Measurements from ENCODE around the gene KLK6.

KLK6 gene

DNA sequence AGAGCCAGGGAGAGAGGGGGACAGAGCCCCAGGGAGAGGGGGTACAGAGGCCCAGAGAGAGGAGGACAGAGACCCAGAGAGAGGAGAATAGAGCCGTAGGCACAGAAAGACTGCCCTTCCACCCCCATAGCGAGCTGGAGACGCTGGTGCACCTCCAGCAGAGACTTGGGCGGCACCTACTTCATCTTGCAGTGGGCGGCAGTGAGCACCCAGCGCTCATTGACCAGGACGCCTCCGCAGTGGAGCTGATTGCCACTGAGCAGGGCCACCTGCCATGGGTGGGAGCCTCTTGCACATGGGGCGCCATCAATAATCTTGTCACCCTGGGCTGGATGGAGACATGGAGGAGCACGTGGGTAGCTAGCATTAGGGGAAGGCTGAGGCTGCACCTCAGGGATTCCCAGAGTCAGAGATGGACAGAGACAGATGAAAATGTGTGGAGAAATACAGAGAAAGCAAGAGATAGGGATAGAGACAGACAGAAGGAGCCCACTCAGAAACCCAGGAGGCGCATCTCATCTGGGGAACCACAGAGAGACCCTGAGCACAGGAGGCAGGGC lies 12.3 kb upstream of the KLK6 start:
- no peak for DNase-seq (ENCODE audit: low spot score)
- TF ChIP-seq, protein P1, sequence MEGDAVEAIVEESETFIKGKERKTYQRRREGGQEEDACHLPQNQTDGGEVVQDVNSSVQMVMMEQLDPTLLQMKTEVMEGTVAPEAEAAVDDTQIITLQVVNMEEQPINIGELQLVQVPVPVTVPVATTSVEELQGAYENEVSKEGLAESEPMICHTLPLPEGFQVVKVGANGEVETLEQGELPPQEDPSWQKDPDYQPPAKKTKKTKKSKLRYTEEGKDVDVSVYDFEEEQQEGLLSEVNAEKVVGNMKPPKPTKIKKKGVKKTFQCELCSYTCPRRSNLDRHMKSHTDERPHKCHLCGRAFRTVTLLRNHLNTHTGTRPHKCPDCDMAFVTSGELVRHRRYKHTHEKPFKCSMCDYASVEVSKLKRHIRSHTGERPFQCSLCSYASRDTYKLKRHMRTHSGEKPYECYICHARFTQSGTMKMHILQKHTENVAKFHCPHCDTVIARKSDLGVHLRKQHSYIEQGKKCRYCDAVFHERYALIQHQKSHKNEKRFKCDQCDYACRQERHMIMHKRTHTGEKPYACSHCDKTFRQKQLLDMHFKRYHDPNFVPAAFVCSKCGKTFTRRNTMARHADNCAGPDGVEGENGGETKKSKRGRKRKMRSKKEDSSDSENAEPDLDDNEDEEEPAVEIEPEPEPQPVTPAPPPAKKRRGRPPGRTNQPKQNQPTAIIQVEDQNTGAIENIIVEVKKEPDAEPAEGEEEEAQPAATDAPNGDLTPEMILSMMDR (conservative IDR thresholded peaks at IDR 0.05; ENCODE audit: low read depth), result no peak
- CTCF ChIA-PET, result no interaction called here
- H3K27ac ChIP-seq, result no peak overlapping the region
- POLR2A ChIA-PET (ENCODE audit: low non-redundant PET), result interaction anchor here (0.6 kb wide), 1 partner anchor 106 kb away, joined by 4 read pairs; no protein-coding TSS in a partner anchor

DNA sequence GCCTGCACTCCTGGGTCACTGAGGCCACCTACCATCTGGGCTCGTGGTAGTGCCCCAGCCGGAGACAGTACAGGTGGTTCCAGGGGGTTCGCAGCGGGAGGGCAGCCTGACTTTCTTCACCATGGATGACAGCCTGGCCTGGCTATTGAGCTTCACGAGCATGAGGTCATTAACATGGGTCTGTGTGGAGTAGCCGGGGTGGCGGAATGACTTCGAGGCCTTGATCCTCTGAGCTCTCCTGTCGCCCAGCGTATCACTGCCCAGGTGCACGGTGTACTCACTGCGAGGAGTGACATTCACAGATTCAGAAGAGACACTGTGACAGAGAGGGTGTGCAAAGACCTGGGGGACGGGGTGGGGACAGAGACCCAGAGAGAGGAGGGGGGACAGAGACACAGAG lies 10.8 kb upstream of the KLK6 start:
- TF ChIP-seq, protein P1 (conservative IDR thresholded peaks at IDR 0.05; ENCODE audit: low read depth), result no peak
- ChIA-PET POLR2A (ENCODE audit: low non-redundant PET) (no interaction called here), CTCF (no interaction called here)
- no peak overlapping the region for H3K27ac ChIP-seq
- no peak for DNase-seq (ENCODE audit: low spot score)

DNA sequence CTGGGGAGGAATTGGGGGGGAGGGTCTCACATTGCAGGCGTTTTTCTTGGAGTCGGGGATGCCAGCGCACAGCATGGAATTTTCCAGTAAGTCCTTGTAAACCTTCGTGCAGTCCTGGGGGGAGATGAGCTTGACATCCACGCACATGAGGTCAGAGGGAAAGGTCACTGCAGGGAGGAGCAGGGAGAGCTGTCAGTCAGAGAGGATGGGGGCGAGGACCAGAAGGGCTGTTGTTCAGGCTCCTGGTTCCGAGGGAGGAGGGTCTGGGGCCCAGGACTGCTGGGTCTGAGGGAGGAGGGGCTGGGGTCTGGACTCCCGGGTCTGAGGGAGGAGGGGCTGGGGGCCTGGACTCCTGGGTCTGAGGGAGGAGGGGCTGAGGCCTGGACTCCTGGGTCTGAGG lies 10.4 kb upstream of the KLK6 start:
- no peak overlapping the region for H3K27ac ChIP-seq
- ChIA-PET POLR2A (ENCODE audit: low non-redundant PET) (no interaction called here), CTCF (no interaction called here)
- DNase-seq (ENCODE audit: low spot score), result no peak
- TF ChIP-seq, protein P1 (conservative IDR thresholded peaks at IDR 0.05; ENCODE audit: low read depth), result no peak

DNA sequence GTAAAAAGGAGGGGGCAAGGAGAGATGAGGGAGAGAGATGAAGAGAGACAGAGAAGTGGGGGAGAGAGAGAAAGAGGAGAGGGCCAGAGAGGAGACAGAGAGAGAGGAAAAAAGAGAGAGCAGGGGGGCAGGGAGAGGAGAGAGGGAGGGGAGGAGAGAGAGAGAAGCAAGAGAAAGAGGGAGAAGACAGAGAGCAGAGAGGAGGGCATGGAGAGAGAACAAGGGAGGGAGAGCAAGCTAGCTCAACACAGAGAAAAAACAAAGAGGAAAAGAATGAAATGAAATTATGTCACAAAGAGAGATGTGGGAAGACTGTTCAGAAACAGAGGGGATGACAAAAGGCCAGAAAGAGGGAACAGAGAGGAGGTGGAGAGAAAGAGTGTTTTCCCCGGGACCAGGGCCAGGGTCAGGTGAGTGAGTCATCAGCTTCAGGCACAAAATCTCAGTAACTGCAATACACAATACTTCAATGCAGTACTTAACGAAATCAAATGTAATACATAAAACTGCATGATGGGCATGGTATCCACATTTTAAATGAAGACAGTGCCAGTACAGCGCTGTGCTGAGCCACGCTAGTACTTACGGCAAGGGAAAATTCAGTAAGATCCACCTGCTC lies 9.5 kb upstream of the KLK6 start:
- no peak overlapping the region for H3K27ac ChIP-seq
- peak; percentile 54 for DNase-seq (ENCODE audit: low spot score)
- CTCF ChIA-PET, result interaction anchor here (0.6 kb wide), 1 partner anchor 49 kb away, joined by 3 read pairs; no protein-coding TSS in a partner anchor
- TF ChIP-seq, protein P1 (conservative IDR thresholded peaks at IDR 0.05; ENCODE audit: low read depth), result no peak
- POLR2A ChIA-PET (ENCODE audit: low non-redundant PET), result no interaction called here

DNA sequence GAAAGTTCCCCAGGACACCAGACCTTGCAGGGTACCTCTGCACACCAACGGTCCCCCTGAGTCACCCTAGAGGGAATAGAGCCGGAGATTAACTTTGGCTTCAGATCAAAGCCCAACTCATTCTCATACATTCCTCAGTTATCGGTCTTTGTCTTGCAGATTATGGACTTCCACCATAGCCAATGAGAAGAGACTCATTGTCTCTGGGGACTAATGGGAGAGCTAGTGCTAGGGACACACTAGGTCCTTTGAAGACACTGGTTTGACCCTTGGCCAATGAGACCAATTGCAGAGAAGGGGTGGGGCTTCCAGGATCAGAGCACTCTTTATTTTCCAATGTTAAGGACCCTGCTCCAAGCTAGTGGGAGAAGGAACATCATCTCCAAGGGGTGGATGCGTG lies 8.2 kb upstream of the KLK6 start:
- TF ChIP-seq, protein P1 (conservative IDR thresholded peaks at IDR 0.05; ENCODE audit: low read depth), result no peak
- ChIA-PET CTCF (no interaction called here), POLR2A (ENCODE audit: low non-redundant PET) (no interaction called here)
- no peak overlapping the region for H3K27ac ChIP-seq
- no peak for DNase-seq (ENCODE audit: low spot score)

DNA sequence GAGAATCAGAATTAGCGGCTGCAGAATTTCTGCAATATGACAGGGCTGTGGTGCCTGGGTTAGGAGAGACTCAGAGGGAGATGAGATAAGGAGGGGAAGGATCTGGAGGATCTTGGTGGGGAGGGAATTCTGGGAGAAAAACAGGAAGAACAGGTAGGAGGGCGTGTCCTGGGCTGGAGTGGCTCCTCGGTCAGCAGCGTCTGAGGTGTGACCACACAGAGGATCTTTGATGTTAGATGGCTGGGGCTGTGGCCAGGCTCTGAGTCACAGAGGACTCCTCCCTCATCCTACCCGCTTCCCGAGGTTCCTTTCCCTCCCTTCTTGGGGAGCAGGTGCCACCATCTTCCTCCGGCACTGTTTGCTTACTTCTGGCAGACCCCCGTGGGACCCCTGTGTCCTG lies 6.4 kb upstream of the KLK6 start:
- TF ChIP-seq, protein P1 (conservative IDR thresholded peaks at IDR 0.05; ENCODE audit: low read depth), result no peak
- ChIA-PET POLR2A (ENCODE audit: low non-redundant PET) (no interaction called here), CTCF (no interaction called here)
- no peak overlapping the region for H3K27ac ChIP-seq
- peak; percentile 85 for DNase-seq (ENCODE audit: low spot score)

Measured in RWPE1 (cell line).